K562 (cell line): ENCODE measurements around the gene HSPH1. TPM values are rescaled to one million over a fixed set of nuclear protein-coding genes. Genes with fewer than 3 reads are reported as not detected.

ENCODE experiments used
- CCAR2 ChIP-seq: fragments of 200-400 bp; formaldehyde crosslinking; IDR thresholded peaks from 2 replicates; pipeline ENCODE4 v1.6.1; 2017; ENCODE audit warnings: mild to moderate bottlenecking, low read depth, low read length
- FOXP4 ChIP-seq: sonication (generic); formaldehyde crosslinking; IDR thresholded peaks from 2 replicates; pipeline ENCODE4 v1.8.0; 2022; ENCODE audit warnings: mild to moderate bottlenecking, missing genetic modification reagents, borderline replicate concordance
- IRF2 ChIP-seq: sonication (generic); formaldehyde crosslinking; IDR thresholded peaks from 2 replicates; pipeline ENCODE4 v1.8.1; 2022; ENCODE audit warnings: mild to moderate bottlenecking, missing genetic modification reagents
- KLF6 ChIP-seq: fragments of 250-450 bp; sonication (Bioruptor Pico); IDR thresholded peaks from 2 replicates; pipeline ENCODE4 v1.4.0; 2020; ENCODE audit warnings: mild to moderate bottlenecking, moderate library complexity, borderline replicate concordance
- NR4A1 ChIP-seq, 2 experiments: fragments of 250-450 bp in 1 of 2; fragments of 450-650 bp in 1 of 2; sonication (Bioruptor Pico) in 1 of 2; IDR thresholded peaks; 2 replicates each; pipeline versions ENCODE4 v1.4.0 to v1.6.1; 2016 to 2020; ENCODE audit warnings: mild to moderate bottlenecking in 2 of 2, missing compliant biosample characterization in 1 of 2, missing genetic modification characterization in 1 of 2, moderate library complexity in 1 of 2
- RUNX1 ChIP-seq: sonication (generic); IDR thresholded peaks from 2 replicates; pipeline ENCODE4 v1.6.1; 2016; ENCODE audit warnings: antibody characterized with exemption, low read depth
- TRIM24 ChIP-seq, 2 experiments: fragments of 450-650 bp; IDR thresholded peaks; 2 replicates each; pipeline ENCODE4 v1.6.1; 2016
- ZBTB34 ChIP-seq: fragments of 250-450 bp; sonication (Bioruptor Pico); IDR thresholded peaks from 2 replicates; pipeline ENCODE4 v1.8.0; 2021; ENCODE audit warnings: mild to moderate bottlenecking, moderate library complexity
- ZFP30 ChIP-seq: fragments of 250-450 bp; sonication (Bioruptor Pico); IDR thresholded peaks from 2 replicates; pipeline ENCODE4 v1.8.0; 2022; ENCODE audit warnings: moderate library complexity, mild to moderate bottlenecking, inconsistent platforms, borderline replicate concordance
- ZNF133 ChIP-seq: fragments of 250-450 bp; sonication (Bioruptor Pico); IDR thresholded peaks from 2 replicates; pipeline ENCODE4 v1.4.0; 2020; ENCODE audit warnings: mild to moderate bottlenecking
- ZNF140 ChIP-seq: fragments of 250-450 bp; sonication (Bioruptor Pico); IDR thresholded peaks from 2 replicates; pipeline ENCODE4 v1.8.0; 2021; ENCODE audit warnings: moderate library complexity, mild to moderate bottlenecking, inconsistent platforms
- ZNF143 ChIP-seq: sonication (generic); formaldehyde crosslinking; IDR thresholded peaks from 2 replicates; pipeline ENCODE4 v1.9.0; 2022; ENCODE audit warnings: mild to moderate bottlenecking, missing genetic modification reagents
- ZNF277 ChIP-seq: fragments of 250-450 bp; sonication (Bioruptor Pico); IDR thresholded peaks from 2 replicates; pipeline ENCODE4 v1.8.0; 2022; ENCODE audit warnings: inconsistent platforms, mild to moderate bottlenecking, moderate library complexity, borderline replicate concordance
- ZNF280A ChIP-seq: fragments of 450-650 bp; IDR thresholded peaks from 2 replicates; pipeline ENCODE4 v1.6.1; 2018; ENCODE audit warnings: mild to moderate bottlenecking, low read depth; ENCODE audit not compliant: partially characterized antibody
- ZNF780A ChIP-seq: fragments of 250-450 bp; sonication (Bioruptor Pico); IDR thresholded peaks from 2 replicates; pipeline ENCODE4 v1.5.0; 2021; ENCODE audit warnings: mild to moderate bottlenecking
- polyA plus RNA-seq, 8 experiments: library from polyadenylated mRNA; depleted of rRNA in 4 of 8; stranded (reverse) in 5 of 8; unstranded in 3 of 8; fragments of >200 nt; fragmentation: Nextera tagmentation in 2 of 8; fragmentation: Illumina TruSeq in 1 of 8; extraction: Ambion mirVana in 2 of 8; extraction: Trizol in 1 of 8; gene quantifications; 2 replicates each; pipeline versions ENCODE4 v1.2.1 to v1.2.3, GENCODE V29; 2011 to 2014; ENCODE audit warnings: inconsistent platforms in 1 of 8, missing spikeins in 1 of 8
- total RNA-seq, 7 experiments: library from RNA; depleted of rRNA in 6 of 7; stranded (reverse); fragments of >200 nt in 6 of 7; fragmentation: Illumina TruSeq in 2 of 7; extraction: Trizol in 2 of 7; gene quantifications; 2 replicates each; pipeline versions ENCODE4 v1.2.1 to v1.2.3, GENCODE V29; 2011 to 2021; ENCODE audit warnings: low replicate concordance in 1 of 7
- TF ChIP-seq, protein P1 (sequence below): fragments of 250-450 bp; sonication (Bioruptor Pico); IDR thresholded peaks from 2 replicates; pipeline ENCODE4 v1.5.0; 2022; ENCODE audit warnings: mild to moderate bottlenecking
- TF ChIP-seq, protein P2 (sequence below): fragments of 450-650 bp; IDR thresholded peaks from 2 replicates; pipeline ENCODE4 v1.7.0; 2016; ENCODE audit warnings: borderline replicate concordance

HSPH1 gene
- total and polyA plus RNA-seq, 9 of the 15 experiments (the other 6 are each of a cell fraction or from before 2014, with no cell fraction given) = 34.6 to 104 (median 64.7) TPM

DNA sequence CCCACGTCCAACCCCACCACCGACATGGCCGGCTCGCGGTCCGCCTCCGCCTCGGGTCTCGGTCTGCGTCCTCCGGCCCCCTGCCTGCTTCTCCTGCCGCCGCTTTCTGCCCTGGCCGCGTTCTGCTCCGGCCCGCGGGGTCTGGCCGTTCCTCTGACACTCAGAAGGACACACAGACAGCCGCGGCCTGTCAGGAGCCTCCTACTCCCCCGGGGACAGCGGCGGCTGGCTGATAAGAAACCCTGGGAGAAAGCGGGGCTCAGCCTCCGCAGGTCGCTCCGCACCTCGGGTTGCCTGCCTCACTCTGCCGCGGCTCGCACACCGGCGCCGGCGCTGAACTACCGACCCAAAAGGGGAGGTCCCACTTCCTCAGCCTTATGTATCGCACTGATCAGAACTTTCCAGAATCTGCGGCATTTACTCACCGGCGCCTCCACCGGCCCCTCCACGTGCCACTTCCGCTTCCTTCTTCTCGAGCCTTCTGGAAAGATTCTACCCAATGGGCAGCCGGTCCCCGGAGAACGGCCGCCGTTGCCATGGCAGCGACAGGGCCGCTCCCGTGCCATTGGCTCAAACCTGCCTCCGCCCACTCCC, at the start of gene HSPH1 (continued):
- TF ChIP-seq ZNF280A (no peak), IRF2 (CRISPR knock-in tag) (no peak), ZBTB34 (CRISPR knock-in tag) (no peak), KLF6 (no peak), ZFP30 (CRISPR knock-in tag) (no peak), FOXP4 (CRISPR knock-in tag) (no peak), ZNF780A (no peak), RUNX1 (no peak), TRIM24 (IDR thresholded peaks at IDR 0.05) (no peak), ZNF277 (CRISPR knock-in tag) (no peak), ZNF140 (CRISPR knock-in tag) (no peak), ZNF133 (no peak), CCAR2 (no peak), ZNF143 (no peak), NR4A1 (CRISPR knock-in tag; IDR thresholded peaks at IDR 0.05) (no peak), NR4A1 (tag; IDR thresholded peaks at IDR 0.05) (no peak)
- TF ChIP-seq, protein P1, sequence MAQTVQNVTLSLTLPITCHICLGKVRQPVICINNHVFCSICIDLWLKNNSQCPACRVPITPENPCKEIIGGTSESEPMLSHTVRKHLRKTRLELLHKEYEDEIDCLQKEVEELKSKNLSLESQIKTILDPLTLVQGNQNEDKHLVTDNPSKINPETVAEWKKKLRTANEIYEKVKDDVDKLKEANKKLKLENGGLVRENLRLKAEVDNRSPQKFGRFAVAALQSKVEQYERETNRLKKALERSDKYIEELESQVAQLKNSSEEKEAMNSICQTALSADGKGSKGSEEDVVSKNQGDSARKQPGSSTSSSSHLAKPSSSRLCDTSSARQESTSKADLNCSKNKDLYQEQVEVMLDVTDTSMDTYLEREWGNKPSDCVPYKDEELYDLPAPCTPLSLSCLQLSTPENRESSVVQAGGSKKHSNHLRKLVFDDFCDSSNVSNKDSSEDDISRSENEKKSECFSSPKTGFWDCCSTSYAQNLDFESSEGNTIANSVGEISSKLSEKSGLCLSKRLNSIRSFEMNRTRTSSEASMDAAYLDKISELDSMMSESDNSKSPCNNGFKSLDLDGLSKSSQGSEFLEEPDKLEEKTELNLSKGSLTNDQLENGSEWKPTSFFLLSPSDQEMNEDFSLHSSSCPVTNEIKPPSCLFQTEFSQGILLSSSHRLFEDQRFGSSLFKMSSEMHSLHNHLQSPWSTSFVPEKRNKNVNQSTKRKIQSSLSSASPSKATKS (CRISPR knock-in tag) = no peak
- TF ChIP-seq, protein P2, sequence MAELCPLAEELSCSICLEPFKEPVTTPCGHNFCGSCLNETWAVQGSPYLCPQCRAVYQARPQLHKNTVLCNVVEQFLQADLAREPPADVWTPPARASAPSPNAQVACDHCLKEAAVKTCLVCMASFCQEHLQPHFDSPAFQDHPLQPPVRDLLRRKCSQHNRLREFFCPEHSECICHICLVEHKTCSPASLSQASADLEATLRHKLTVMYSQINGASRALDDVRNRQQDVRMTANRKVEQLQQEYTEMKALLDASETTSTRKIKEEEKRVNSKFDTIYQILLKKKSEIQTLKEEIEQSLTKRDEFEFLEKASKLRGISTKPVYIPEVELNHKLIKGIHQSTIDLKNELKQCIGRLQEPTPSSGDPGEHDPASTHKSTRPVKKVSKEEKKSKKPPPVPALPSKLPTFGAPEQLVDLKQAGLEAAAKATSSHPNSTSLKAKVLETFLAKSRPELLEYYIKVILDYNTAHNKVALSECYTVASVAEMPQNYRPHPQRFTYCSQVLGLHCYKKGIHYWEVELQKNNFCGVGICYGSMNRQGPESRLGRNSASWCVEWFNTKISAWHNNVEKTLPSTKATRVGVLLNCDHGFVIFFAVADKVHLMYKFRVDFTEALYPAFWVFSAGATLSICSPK = no peak
